Stimulated activated CD4-positive, alpha-beta T cell treated with anti-CD3 and anti-CD28 coated beads, Interleukin-15, amount 100 ng/mL, for 48 hours (primary cell): ENCODE data around the gene EXOC4.

Experiments
- DNase-seq, 2 donors: peaks; one replicate each; pipeline ENCODE4 v3.0.0-alpha.2; 2020; ENCODE audit warnings: low read depth in 2 of 2

The EXOC4 gene

GRCh38 chr7:133934262-133934976, 681.5 kb downstream of the EXOC4 start:
- no peak for DNase-seq

- DNase-seq, result no peak
Measured at GRCh38 chr7:133934977-133935330, 682.1 kb downstream of the EXOC4 start.

- DNase-seq, result no peak
Measured at GRCh38 chr7:133936074-133936473, 683.2 kb downstream of the EXOC4 start.

GRCh38 chr7:133937786-133938185, 684.9 kb downstream of the EXOC4 start:
- no peak for DNase-seq

DNA sequence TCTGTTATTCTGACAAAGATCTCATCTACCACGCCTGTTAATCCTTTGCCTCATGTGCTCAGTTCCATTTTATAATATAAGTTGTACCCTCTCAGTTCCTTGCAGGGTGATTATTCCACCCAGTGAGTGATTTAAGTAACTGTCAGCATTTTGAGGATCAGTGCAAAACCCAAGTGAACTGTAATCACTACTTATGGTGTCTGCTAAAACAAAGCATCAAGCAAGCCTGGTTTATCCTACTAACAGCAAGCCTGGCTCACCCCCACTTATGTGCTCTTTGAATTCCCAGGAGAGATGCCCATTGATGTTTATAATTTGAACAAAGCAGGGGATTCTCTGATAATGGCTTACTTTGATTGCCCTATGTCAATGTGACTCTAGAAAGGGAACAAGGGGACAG, 687.5 kb downstream of the EXOC4 start:
- DNase-seq, result no peak

GRCh38 chr7:133941496-133941895, 688.6 kb downstream of the EXOC4 start:
- no peak for DNase-seq

DNA sequence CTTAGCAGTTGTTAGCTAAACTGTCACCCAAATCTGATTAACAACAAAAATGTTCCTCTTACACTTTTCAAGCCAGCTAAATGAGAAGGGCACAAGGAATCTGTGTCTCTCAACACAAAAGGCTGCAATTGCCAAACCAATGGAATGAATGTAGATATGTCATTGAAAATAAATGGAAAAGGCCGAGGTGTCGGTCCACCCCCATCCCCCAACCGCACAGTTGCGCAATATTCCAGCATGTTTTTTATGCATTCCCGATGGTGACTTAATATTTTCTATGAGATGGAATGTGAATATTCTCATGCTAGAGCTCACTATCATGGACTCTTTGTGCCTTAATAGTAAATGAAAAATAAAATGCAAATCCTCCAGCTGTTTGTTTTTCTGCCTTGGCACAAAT, 692.6 kb downstream of the EXOC4 start:
- no peak for DNase-seq

GRCh38 chr7:133947458-133948254, 694.8 kb downstream of the EXOC4 start:
- no peak for DNase-seq

- no peak for DNase-seq
Measured at GRCh38 chr7:133948588-133948987, 695.7 kb downstream of the EXOC4 start.

GRCh38 chr7:133950855-133951254, 698.0 kb downstream of the EXOC4 start:
- no peak for DNase-seq

DNA sequence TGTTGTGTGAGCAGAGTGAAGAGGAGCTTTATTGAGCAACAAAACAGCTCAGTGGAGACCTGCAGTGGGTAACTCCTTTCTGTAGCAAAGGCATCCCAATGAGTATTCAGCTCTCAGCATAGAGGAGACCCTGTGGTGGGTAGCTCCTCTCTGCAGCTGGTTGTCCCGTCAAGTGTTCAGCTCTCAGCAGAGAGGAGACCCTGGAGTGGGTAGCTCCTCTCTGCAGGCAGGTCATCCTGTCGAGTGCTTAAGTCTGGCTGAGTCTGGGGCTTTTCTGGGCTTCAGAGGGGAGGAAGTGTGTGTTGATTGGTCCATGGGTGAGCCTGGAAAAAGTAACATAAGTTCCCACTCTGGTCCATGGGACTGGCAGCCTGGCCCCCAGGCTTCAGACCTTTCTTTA, 702.3 kb downstream of the EXOC4 start:
- DNase-seq, result no peak

DNA sequence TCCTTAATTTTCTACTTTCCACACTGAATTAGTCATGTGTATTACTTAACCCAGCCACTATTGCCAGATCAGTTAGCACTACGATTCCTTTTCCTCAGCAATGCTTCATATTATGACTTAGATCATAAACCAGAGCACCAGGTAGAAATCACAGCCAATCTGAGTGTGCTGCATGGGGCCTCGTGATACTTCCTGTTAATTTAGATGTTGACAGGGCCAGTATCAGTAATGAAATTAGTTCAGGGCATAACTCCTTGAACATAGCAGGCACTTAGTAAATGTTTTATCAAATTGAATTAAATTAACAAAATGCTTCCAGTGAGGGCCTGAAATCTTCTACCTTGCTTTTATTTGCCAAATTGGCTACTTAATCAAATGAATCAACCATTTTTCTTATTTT, 705.0 kb downstream of the EXOC4 start:
- DNase-seq, result no peak

DNA sequence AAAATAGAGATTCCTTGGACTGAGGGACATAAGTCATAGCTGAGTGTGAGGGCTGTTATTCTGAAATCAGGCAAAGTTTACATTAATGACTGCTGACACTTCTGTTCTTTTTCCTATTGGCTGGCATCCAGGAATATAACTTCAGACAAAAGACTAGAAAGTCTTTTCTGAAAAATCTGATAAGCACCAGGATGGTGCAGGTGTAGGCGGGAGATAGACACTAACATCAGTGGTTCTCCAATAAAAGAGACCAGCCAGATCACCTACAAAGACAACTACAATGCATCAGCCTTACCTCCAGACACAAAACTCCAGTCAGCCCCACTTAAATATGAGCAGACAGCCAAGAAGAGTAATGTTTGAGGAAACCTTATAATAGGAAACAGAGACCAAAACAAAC, 705.9 kb downstream of the EXOC4 start:
- DNase-seq, result no peak

- no peak for DNase-seq
Measured at GRCh38 chr7:133959505-133959904, 706.6 kb downstream of the EXOC4 start.

DNA sequence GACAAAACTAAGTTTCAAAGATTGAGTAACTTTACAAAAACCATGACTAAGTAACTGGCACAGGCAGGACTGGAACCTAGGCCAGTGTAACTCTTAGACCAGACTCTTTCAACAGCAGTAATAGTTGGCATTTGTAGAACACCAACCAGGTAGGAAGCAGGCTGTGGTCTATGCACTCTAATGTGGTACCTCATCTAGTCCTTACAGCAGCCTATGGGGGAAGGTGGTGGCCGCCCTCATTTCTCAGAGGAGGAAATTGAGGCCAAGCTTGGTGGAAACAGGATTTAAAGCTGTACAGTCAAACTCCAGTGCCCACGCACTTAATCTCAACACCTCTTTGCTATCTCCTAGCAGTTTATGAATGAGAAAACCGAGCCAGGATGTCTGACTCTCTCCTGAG, 708.8 kb downstream of the EXOC4 start:
- no peak for DNase-seq

GRCh38 chr7:133962646-133963045, 709.8 kb downstream of the EXOC4 start:
- DNase-seq, result no peak

DNA sequence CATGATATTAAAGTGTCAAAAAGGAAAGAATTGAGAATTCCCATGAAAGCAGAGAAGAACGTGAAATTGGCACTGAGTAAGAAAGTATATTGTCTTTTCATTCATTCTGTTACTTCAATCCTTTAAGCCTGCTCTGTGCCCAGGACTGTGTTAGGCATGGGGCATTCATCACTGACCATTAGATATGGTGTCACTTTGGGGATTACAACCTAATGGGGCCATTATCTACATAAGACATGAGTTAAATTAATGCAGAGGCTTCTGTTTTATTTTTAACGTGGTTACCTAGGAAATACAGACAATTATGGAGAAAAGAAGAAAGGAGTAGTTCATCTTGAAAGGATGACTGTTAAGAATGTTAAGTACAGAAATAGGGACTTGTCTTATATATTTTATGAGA, 710.8 kb downstream of the EXOC4 start:
- DNase-seq, result no peak

DNA sequence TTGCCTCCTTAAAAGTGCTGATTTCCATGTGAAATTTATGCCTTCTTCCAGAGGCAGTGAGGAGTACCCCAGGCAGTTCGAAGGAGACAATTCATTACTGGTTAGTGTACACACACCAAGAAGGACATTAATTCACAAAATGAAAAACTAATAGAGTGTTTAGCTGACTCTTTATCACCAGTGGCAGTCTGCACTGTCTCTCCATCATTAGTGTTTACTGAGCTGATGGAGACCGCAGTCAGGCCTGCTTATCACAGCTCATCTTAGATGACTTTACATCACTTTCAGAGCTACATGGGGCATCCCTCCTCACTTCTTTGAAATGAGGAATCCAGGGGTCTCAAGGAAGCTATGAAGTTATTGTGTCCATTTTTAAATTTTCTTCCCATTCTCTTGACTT, 718.7 kb downstream of the EXOC4 start:
- DNase-seq, result no peak

DNA sequence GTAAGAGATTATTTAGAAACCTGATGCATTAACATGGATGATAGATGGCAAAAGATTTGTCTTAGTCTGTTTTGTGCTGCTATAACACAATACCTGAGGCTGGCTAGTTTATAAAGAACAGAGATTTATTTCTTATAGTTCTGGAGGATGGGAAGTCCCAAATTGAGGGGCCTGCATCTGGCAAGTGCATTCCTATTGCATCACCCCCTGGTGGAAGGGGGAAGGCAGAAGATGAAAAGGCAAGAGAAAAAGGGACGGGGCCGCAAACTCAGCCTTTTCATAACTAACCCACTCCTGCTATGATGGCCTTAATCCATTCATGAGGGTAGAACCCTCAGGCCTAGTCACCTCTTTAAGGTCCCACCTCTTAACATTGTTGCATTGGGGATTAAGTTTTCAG, 720.8 kb downstream of the EXOC4 start:
- no peak for DNase-seq

- DNase-seq, result no peak
Measured at GRCh38 chr7:133975130-133975529, 722.3 kb downstream of the EXOC4 start.

GRCh38 chr7:133976140-133976539, 723.3 kb downstream of the EXOC4 start:
- DNase-seq, result no peak

- DNase-seq, result no peak
Measured at GRCh38 chr7:133977409-133978274, 724.8 kb downstream of the EXOC4 start.
